GM23248 (cell line): ENCODE measurements around the gene CDH11.

Experiments used
- EZH2 ChIP-seq: fragments of 200-600 bp; sonication (generic); IDR thresholded peaks from 2 replicates; pipeline ENCODE4 v1.6.1; 2018; ENCODE audit warnings: antibody characterized with exemption, mild to moderate bottlenecking; ENCODE audit not compliant: insufficient read depth, poor library complexity, severe bottlenecking
- EZH2phosphoT487 ChIP-seq: fragments of 200-600 bp; sonication (generic); IDR thresholded peaks from 2 replicates; pipeline ENCODE4 v1.6.1; 2018; ENCODE audit warnings: antibody characterized with exemption, moderate library complexity, mild to moderate bottlenecking, low read depth; ENCODE audit not compliant: insufficient read depth

DNA sequence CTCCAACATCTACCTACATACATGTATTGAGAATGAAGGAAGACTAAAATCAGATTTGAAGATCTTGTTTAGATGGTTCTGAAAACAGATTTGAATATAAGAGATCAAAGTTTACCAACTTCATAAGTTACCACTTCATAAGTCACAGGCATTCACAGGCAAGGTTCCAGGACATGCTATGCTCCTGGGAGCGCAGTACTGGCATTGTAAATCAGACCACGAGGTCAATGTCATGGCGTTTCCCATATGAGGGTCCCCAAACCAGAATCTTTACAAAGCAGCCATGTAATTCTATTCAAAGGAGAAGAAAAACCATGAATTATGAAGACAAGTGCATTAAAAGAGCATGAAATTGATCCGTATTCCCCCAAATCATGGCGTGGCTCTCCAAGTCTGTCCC lies 3.0 kb downstream of the CDH11 start:
- TF ChIP-seq EZH2phosphoT487 (no peak), EZH2 (no peak)
